Natural killer cell (primary cell): ENCODE results near the gene KCNK5. TPM values are rescaled to one million over a fixed set of nuclear protein-coding genes. Genes with fewer than 3 reads are reported as not detected.

Experiments
- ATAC-seq, 3 donors: fragments of 150-1000 bp in 2 of 3; fragments of 200-7000 bp in 1 of 3; cut with Tn5 transposase; 1 replicate in 1 of 3; 2 replicates in 2 of 3; pipeline ENCODE4 v1.10.0; 2021; ENCODE audit warnings: mild to moderate bottlenecking in 2 of 3, moderate library complexity in 2 of 3
- DNase-seq, 2 donors: peaks; one replicate each; pipeline versions ENCODE4 v3.0.0 to v3.0.0-alpha.2; 2013 to 2021; ENCODE audit warnings: mixed read lengths in 1 of 2
- H3K27ac ChIP-seq: one replicate; pipeline ENCODE4 v1.5.1; 2013; ENCODE audit warnings: mild to moderate bottlenecking, low read length
- H3K27me3 ChIP-seq: one replicate; pipeline ENCODE4 v1.6.1; 2013; ENCODE audit warnings: low read length; ENCODE audit not compliant: control insufficient read depth, insufficient read depth
- H3K36me3 ChIP-seq: one replicate; pipeline ENCODE4 v1.6.1; 2013; ENCODE audit warnings: low read length; ENCODE audit not compliant: control insufficient read depth, insufficient read depth
- H3K4me1 ChIP-seq: one replicate; pipeline ENCODE4 v1.6.1; 2013; ENCODE audit warnings: low read length; ENCODE audit not compliant: control insufficient read depth, insufficient read depth
- H3K4me3 ChIP-seq: one replicate; pipeline ENCODE4 v1.5.1; 2013; ENCODE audit warnings: low read length
- H3K9me3 ChIP-seq: one replicate; pipeline ENCODE4 v1.6.1; 2013; ENCODE audit warnings: low read length; ENCODE audit not compliant: control insufficient read depth, insufficient read depth
- H3K27ac Mint-ChIP-seq, 2 donors: one replicate each; pipeline ENCODE4 v1.8.0; 2022; ENCODE audit warnings: mild to moderate bottlenecking in 2 of 2, mixed read lengths in 2 of 2, moderate library complexity in 1 of 2
- H3K27me3 Mint-ChIP-seq, 2 donors: one replicate each; pipeline ENCODE4 v1.8.0; 2022; ENCODE audit warnings: low read depth in 2 of 2, mixed read lengths in 2 of 2
- H3K36me3 Mint-ChIP-seq: one replicate; pipeline ENCODE4 v1.8.0; 2022; ENCODE audit warnings: mixed read lengths
- H3K4me1 Mint-ChIP-seq, 2 donors: one replicate each; pipeline ENCODE4 v1.8.0; 2022; ENCODE audit warnings: mixed read lengths in 2 of 2
- H3K4me3 Mint-ChIP-seq: one replicate; pipeline ENCODE4 v1.8.0; 2022; ENCODE audit warnings: mild to moderate bottlenecking, moderate library complexity, mixed read lengths
- H3K9me3 Mint-ChIP-seq, 2 donors: one replicate each; pipeline ENCODE4 v1.8.0; 2022; ENCODE audit warnings: mixed read lengths in 2 of 2
- WGBS: methylation state at CpG from one replicate; pipeline ENCODE4 v1.1.7; 2013; ENCODE audit warnings: missing lambda C conversion rate; ENCODE audit not compliant: insufficient coverage; 5-methylcytosine and 5-hydroxymethylcytosine counted together
- intact Hi-C: fragments of 100-400 bp; cut with micrococcal nuclease; formaldehyde crosslinking; loops from one replicate; pipeline ENCODE4 v1.14.2; 2022
- total RNA-seq, 4 donors: library from RNA; stranded (reverse); fragments of 120-200 nt in 1 of 4; gene quantifications; one replicate each; pipeline versions ENCODE4 v1.2.3 to v1.2.4, GENCODE V29; 2013 to 2022
- TF ChIP-seq, protein P1 (sequence below): fragments of 200-600 bp; IDR thresholded peaks from one replicate; pipeline ENCODE4 v1.8.0; 2022; ENCODE audit warnings: antibody characterized with exemption

The KCNK5 gene
- total RNA-seq, 3 donors from 2014 or later (not counting 1 experiment from before 2014, with no cell fraction given): 0.16 to 0.50 TPM; not detected in 1

- Mint-ChIP-seq H3K27ac (no peak overlapping the region), H3K27me3 (peaks cover 15 to 23% of the 10 kb centered on the region in 2 donors), H3K36me3 (no peaks in the 10 kb centered on the region), H3K9me3 (no peaks in the 10 kb centered on the region), H3K4me3 (no peak overlapping the region), H3K4me1 (peaks cover 0 to 3% of the 10 kb centered on the region in 2 donors)
- Histone ChIP-seq H3K27me3 (no peaks in the 10 kb centered on the region), H3K9me3 (no peaks in the 10 kb centered on the region), H3K36me3 (no peaks in the 10 kb centered on the region), H3K27ac (no peak overlapping the region), H3K4me1 (no peaks in the 10 kb centered on the region), H3K4me3 (no peak overlapping the region)
- ATAC-seq (no peak), DNase-seq (no peak)
- 92% methylated on average over 3 of the region's 3 CpGs for WGBS
- intact Hi-C loops: no loop called here
- TF ChIP-seq, protein P1, sequence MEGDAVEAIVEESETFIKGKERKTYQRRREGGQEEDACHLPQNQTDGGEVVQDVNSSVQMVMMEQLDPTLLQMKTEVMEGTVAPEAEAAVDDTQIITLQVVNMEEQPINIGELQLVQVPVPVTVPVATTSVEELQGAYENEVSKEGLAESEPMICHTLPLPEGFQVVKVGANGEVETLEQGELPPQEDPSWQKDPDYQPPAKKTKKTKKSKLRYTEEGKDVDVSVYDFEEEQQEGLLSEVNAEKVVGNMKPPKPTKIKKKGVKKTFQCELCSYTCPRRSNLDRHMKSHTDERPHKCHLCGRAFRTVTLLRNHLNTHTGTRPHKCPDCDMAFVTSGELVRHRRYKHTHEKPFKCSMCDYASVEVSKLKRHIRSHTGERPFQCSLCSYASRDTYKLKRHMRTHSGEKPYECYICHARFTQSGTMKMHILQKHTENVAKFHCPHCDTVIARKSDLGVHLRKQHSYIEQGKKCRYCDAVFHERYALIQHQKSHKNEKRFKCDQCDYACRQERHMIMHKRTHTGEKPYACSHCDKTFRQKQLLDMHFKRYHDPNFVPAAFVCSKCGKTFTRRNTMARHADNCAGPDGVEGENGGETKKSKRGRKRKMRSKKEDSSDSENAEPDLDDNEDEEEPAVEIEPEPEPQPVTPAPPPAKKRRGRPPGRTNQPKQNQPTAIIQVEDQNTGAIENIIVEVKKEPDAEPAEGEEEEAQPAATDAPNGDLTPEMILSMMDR: no peak
These were observed 72.5 kb downstream of the KCNK5 start for GRCh38 chr6:39156801-39157200.

DNA sequence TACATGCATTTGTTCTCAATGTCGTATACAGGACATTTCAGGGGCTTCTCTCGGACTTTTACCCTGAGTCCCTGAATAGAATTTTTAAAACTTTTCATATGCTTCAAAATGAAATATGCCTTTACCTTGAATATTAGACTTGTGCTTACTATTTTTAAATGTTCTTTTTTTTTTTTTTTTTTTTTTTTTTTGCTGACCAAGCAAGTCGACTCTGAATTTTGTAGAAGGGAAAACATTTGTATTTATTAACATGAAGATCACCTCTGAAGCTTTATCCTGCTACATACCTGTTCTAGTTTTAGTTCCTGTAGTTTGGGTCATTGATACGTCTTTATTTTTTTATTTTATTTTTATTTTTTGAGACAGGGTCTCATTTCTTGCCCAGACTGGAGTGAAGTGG lies 74.6 kb downstream of the KCNK5 start:
- Histone ChIP-seq H3K4me1 (no peaks in the 10 kb centered on the region), H3K9me3 (no peaks in the 10 kb centered on the region), H3K4me3 (no peak overlapping the region), H3K27me3 (no peaks in the 10 kb centered on the region), H3K27ac (no peak overlapping the region), H3K36me3 (no peaks in the 10 kb centered on the region)
- H3K27ac Mint-ChIP-seq: no peak overlapping the region
- TF ChIP-seq, protein P1: no peak
- no peaks in the 10 kb centered on the region for H3K36me3 Mint-ChIP-seq
- no peak for ATAC-seq
- peaks cover 0 to 3% of the 10 kb centered on the region in 2 donors for H3K4me1 Mint-ChIP-seq
- WGBS: 89% methylated on average over 2 of the region's 4 CpGs
- DNase-seq: no peak
- H3K9me3 Mint-ChIP-seq: no peaks in the 10 kb centered on the region
- H3K27me3 Mint-ChIP-seq: peaks cover 17 to 39% of the 10 kb centered on the region in 2 donors
- H3K4me3 Mint-ChIP-seq: no peak overlapping the region
- intact Hi-C loops: no loop called here

DNA sequence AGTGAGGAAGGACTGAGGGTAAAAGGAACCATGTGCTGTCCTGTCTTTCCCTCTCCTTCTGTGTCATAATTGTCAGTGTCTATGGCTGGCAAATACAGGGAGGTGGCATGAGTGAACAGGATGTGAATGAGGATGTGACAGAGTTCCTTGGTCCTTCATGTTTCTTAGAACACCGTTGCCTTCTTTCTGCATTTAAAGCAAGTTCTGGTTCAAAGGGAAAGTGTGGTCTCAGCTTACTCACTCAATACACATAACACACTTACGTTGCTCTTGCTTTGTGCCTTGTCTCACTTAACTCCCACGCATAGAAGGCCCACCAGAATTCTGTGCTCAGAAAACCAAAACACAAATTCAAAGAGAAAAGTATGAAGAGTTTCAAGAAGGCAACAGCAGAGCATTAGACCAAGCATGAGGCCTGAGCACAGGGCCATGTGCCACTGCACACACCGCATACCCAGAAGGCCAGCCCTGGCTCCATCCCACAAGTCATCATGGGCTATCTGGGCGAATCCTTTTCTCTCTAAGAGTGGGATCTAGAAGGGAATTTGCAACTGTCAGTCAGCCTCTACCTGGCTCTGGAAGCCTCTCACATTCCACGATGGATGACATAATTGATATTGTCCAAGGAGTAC lies 75.4 kb downstream of the KCNK5 start:
- no peak overlapping the region for H3K27ac ChIP-seq
- H3K36me3 ChIP-seq: no peaks in the 10 kb centered on the region
- Mint-ChIP-seq H3K27ac (no peak overlapping the region), H3K36me3 (no peaks in the 10 kb centered on the region), H3K9me3 (no peaks in the 10 kb centered on the region), H3K27me3 (peaks cover 22 to 46% of the 10 kb centered on the region in 2 donors), H3K4me1 (peaks cover 0 to 3% of the 10 kb centered on the region in 2 donors), H3K4me3 (no peak overlapping the region)
- no peaks in the 10 kb centered on the region for H3K4me1 ChIP-seq
- H3K9me3 ChIP-seq: no peaks in the 10 kb centered on the region
- H3K27me3 ChIP-seq: no peaks in the 10 kb centered on the region
- no peak for DNase-seq
- intact Hi-C loops: no loop called here
- WGBS: 65% methylated on average over 6 of the region's 6 CpGs
- no peak for ATAC-seq
- TF ChIP-seq, protein P1: no peak
- no peak overlapping the region for H3K4me3 ChIP-seq

GRCh38 chr6:39152262-39152661 lies 77.0 kb downstream of the KCNK5 start:
- no peaks in the 10 kb centered on the region for H3K36me3 ChIP-seq
- no peak for ATAC-seq
- no peaks in the 10 kb centered on the region for H3K9me3 Mint-ChIP-seq
- no peaks in the 10 kb centered on the region for H3K4me1 ChIP-seq
- no peak overlapping the region for H3K4me3 Mint-ChIP-seq
- H3K27me3 ChIP-seq: no peaks in the 10 kb centered on the region
- peaks cover 0 to 3% of the 10 kb centered on the region in 2 donors for H3K4me1 Mint-ChIP-seq
- 72% methylated on average over 5 of the region's 5 CpGs for WGBS
- peaks cover 27 to 53% of the 10 kb centered on the region in 2 donors for H3K27me3 Mint-ChIP-seq
- H3K36me3 Mint-ChIP-seq: no peaks in the 10 kb centered on the region
- no peak overlapping the region for H3K4me3 ChIP-seq
- no peak overlapping the region for H3K27ac Mint-ChIP-seq
- no peak for DNase-seq
- intact Hi-C loops: no loop called here
- no peak overlapping the region for H3K27ac ChIP-seq
- TF ChIP-seq, protein P1: no peak
- no peaks in the 10 kb centered on the region for H3K9me3 ChIP-seq
